BLaER1 (cell line): ENCODE data around the gene PBX3.

Experiments
- H3K27ac ChIP-seq: shearing (Covaris generic); formaldehyde crosslinking; 2 replicates; pipeline ENCODE4 v1.8.1; 2022
- H3K27me3 ChIP-seq: shearing (Covaris generic); formaldehyde crosslinking; 2 replicates; pipeline ENCODE4 v1.8.1; 2022
- H3K36me3 ChIP-seq: shearing (Covaris generic); formaldehyde crosslinking; 2 replicates; pipeline ENCODE4 v1.8.1; 2022
- H3K4me1 ChIP-seq: shearing (Covaris generic); formaldehyde crosslinking; 2 replicates; pipeline ENCODE4 v1.8.1; 2022
- H3K4me2 ChIP-seq: shearing (Covaris generic); formaldehyde crosslinking; 2 replicates; pipeline ENCODE4 v1.8.1; 2022
- H3K4me3 ChIP-seq: shearing (Covaris generic); formaldehyde crosslinking; 2 replicates; pipeline ENCODE4 v1.8.1; 2022
- H3K9ac ChIP-seq: shearing (Covaris generic); formaldehyde crosslinking; 2 replicates; pipeline ENCODE4 v1.8.1; 2022
- H3K9me3 ChIP-seq: shearing (Covaris generic); formaldehyde crosslinking; 2 replicates; pipeline ENCODE4 v1.8.1; 2022
- H4K20me1 ChIP-seq: shearing (Covaris generic); formaldehyde crosslinking; 2 replicates; pipeline ENCODE4 v1.8.1; 2022
- Cebpa-rat ChIP-seq: shearing (Covaris generic); IDR thresholded peaks from 2 replicates; pipeline ENCODE4 v1.8.1; 2022

The PBX3 gene

DNA sequence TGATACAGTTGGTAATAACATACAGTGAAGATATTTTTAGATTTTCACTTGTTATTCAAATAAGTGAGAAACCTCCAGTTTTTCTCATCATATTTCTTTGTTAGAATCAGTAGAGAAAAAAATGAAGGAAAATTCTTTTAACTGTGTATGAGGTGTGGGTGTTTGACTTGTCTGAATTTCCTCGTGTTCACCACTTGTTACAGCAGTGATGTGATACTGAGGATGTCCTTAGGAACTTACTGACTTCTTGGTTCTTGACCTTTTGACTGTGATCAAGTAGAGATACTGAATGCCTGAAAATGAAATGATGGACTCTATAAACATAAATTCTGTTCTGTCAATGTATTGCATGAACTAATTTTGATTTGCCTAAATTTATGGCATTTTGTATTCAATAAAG, 10.7 kb downstream of the PBX3 start:
- H3K36me3 ChIP-seq: no peaks in the 10 kb centered on the region; the same call in 1 of the 2 replicates
- no peak overlapping the region for H3K4me2 ChIP-seq
- H3K27ac ChIP-seq: no peak overlapping the region
- H3K4me1 ChIP-seq: peaks cover 21% of the 10 kb centered on the region
- no peaks in the 10 kb centered on the region for H3K9me3 ChIP-seq
- H3K4me3 ChIP-seq: no peak overlapping the region
- H3K9ac ChIP-seq: no peak overlapping the region
- 0 out of 2 replicates have a peak, but pooled peaks cover 3% of the 10 kb centered on the region for H3K27me3 ChIP-seq
- H4K20me1 ChIP-seq: peaks cover 9% of the 10 kb centered on the region; the same call in 1 of the 2 replicates
- TF ChIP-seq Cebpa-rat: no peak

DNA sequence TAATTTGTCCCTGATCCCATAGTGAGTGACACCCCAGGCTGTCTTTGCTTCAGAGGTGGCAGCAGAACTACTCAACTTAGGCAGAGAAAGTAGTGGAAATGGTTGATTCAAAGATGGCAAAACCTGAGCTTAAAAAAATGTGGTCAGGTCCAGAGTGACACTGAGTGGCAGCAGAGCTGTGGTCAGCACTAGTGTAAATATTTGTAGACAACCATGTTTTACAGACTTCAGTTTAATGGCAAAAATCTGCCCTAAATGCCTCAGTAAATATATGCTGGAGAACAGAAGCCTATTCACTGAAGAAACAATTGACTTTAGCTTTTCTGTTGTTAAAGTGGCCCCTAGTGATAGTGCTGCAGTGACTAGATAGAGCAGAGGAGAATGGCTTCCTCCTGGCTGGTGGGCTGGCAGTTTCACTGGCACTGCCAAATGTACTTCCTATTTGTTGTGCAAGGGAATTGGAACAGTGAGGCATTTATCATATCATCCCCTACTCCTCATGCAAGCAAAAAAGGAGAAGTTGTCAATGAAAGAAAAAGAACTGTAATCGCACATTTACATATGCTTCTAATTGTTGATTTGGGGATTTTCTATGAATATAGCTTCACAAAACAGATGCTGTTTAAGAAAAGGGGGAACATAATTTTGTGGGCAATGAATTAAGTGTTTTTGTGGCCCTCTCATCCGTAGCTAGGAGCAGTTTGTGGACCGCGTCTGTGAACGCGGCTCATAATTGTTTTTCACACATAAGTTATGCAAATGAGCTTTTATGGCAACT, 12.0 kb downstream of the PBX3 start:
- no peak overlapping the region for H3K9ac ChIP-seq
- H4K20me1 ChIP-seq: peaks cover 9% of the 10 kb centered on the region; the same call in 1 of the 2 replicates
- H3K4me2 ChIP-seq: peak overlapping the region; percentile 5; the same call in 1 of the 2 replicates
- H3K4me1 ChIP-seq: peaks cover 21% of the 10 kb centered on the region
- H3K27me3 ChIP-seq: 0 out of 2 replicates have a peak, but pooled peaks cover 3% of the 10 kb centered on the region
- no peak overlapping the region for H3K4me3 ChIP-seq
- TF ChIP-seq Cebpa-rat: no peak
- H3K36me3 ChIP-seq: no peaks in the 10 kb centered on the region; the same call in 1 of the 2 replicates
- no peak overlapping the region for H3K27ac ChIP-seq
- H3K9me3 ChIP-seq: no peaks in the 10 kb centered on the region

DNA sequence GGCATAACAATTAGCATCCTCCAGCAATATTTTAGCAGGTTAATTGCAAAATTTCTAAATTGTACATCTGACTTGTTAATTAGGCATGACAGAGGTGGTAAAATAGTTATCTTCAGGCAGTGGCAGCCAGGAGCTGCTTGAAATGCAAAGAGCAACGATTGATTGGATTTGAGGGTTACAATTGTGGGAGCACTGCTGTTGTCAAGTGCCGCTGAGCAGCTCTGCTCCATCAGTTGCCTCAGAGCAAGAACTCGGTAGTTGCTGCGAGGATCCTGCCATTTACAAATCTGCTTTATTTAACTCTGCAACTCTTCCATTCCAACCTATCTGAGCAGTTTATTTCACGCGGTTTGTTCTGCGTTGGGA, 12.6 kb downstream of the PBX3 start:
- Histone ChIP-seq H3K36me3 (no peaks in the 10 kb centered on the region; the same call in 1 of the 2 replicates), H3K9ac (no peak overlapping the region), H3K4me3 (no peak overlapping the region), H3K9me3 (no peaks in the 10 kb centered on the region), H3K27ac (no peak overlapping the region), H3K27me3 (0 out of 2 replicates have a peak, but pooled peaks cover 3% of the 10 kb centered on the region), H4K20me1 (peaks cover 9% of the 10 kb centered on the region; the same call in 1 of the 2 replicates), H3K4me2 (no peak overlapping the region; the same call in 1 of the 2 replicates), H3K4me1 (peaks cover 21% of the 10 kb centered on the region)
- no peak for TF ChIP-seq Cebpa-rat

DNA sequence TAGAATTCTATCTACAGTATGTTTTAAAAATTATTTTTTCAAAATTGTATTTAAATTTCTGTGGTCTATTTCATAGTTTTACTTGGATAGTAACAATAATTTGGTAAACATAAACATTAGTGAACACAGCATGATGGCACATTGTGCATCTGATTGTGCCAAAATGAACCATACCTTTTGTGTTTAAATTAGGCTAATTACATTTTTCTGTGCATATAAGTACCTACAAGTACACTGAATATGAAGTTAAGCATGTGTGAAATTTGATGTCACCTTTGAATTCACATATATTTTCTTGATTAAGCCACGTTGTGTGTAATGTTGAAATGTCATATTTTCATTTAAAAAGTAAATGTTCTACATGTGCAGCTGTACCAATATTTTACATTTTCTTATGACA, 13.4 kb downstream of the PBX3 start:
- 0 out of 2 replicates have a peak, but pooled peaks cover 3% of the 10 kb centered on the region for H3K27me3 ChIP-seq
- no peak overlapping the region for H3K4me2 ChIP-seq
- H3K9ac ChIP-seq: no peak overlapping the region
- no peaks in the 10 kb centered on the region for H3K9me3 ChIP-seq
- peaks cover 9% of the 10 kb centered on the region; the same call in 1 of the 2 replicates for H4K20me1 ChIP-seq
- no peaks in the 10 kb centered on the region; the same call in 1 of the 2 replicates for H3K36me3 ChIP-seq
- no peak overlapping the region for H3K27ac ChIP-seq
- no peak overlapping the region for H3K4me3 ChIP-seq
- H3K4me1 ChIP-seq: peaks cover 21% of the 10 kb centered on the region
- no peak for TF ChIP-seq Cebpa-rat

DNA sequence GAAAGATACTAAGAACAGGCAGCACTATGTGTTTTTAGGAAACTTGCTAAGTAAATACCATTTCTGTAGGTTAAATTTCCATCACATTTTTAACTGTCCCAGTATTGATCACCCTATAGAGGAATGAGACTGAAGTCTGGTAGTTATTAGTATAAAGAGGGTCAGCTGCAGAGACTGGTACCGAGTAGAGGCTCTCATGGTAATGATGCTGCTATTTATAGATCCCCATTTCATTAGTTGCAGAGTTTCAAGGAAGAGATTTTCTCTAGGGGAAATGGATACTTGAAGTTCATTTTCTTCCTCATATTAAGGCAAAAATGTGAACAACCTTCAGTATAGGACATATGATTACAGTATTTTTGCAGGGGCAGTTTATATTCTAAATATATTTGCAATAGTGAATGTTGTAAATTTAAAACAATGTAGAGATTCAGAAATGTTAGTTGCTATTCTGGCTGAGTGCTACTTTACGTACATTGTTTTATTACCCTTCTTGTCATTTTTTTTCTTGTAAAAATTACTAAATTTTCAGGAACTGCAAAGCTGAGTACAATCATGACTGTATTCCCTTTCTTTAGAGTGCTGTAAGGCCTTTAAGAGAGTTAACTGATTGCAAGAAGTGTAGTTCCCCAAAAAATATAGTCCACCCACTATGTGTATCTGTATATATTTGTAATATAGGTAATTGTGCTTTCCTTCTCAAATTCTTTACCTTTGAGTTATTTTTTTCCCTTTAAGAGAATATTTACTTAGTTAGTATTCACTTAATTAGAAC, 14.7 kb downstream of the PBX3 start:
- H3K27me3 ChIP-seq: no peaks in the 10 kb centered on the region
- H3K27ac ChIP-seq: no peak overlapping the region
- no peak overlapping the region for H3K4me2 ChIP-seq
- no peaks in the 10 kb centered on the region for H3K9me3 ChIP-seq
- no peak overlapping the region for H3K4me3 ChIP-seq
- no peak for TF ChIP-seq Cebpa-rat
- H3K36me3 ChIP-seq: no peaks in the 10 kb centered on the region
- H3K4me1 ChIP-seq: peaks cover 22% of the 10 kb centered on the region
- no peak overlapping the region for H3K9ac ChIP-seq
- peaks cover 9% of the 10 kb centered on the region; the same call in 1 of the 2 replicates for H4K20me1 ChIP-seq

DNA sequence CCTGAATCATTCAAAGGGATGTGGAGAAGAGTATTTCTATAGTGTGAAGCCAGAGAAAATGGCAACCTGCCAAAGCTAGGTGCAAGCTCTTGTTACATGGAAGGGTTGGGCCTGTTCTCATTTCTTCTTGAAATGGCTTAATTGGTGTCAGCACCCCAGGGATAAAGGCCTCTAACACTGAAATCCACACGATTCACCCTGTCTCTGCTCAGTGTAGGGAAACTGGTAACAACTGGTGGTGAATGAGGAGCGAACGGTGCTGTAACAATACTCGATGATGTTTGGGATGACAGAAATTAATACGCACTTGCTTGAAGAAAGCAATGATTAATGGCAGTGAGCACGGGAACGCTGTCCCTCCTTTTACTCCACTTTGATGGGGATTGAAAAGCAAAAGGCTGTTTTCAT, 16.2 kb downstream of the PBX3 start:
- Histone ChIP-seq H3K4me3 (no peak overlapping the region), H3K27ac (no peak overlapping the region), H3K9ac (no peak overlapping the region), H3K27me3 (no peaks in the 10 kb centered on the region), H3K36me3 (no peaks in the 10 kb centered on the region), H3K9me3 (no peaks in the 10 kb centered on the region), H3K4me2 (no peak overlapping the region), H4K20me1 (peaks cover 9% of the 10 kb centered on the region; the same call in 1 of the 2 replicates), H3K4me1 (peaks cover 32% of the 10 kb centered on the region)
- TF ChIP-seq Cebpa-rat: no peak

DNA sequence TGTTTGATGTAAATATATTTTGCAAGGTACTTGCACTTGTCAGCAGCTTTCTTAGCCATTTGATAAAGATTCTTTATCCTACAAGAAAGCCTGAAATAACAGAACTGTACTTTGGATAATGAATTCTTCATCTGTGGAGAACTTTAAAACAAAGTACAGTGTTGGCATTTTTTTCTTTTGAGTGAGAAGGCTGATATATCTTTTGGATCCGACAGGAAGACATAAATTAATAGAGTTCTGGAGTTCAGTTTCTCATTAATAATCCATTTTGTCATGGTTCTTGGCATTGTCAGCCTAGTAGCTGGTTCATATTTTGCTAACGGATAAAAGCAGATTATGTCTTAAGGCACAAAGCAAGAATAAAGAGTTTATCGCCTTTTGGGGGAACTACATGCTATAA, 17.0 kb downstream of the PBX3 start:
- no peak for TF ChIP-seq Cebpa-rat
- no peak overlapping the region for H3K4me2 ChIP-seq
- H3K9ac ChIP-seq: no peak overlapping the region
- H4K20me1 ChIP-seq: peaks cover 7% of the 10 kb centered on the region; the same call in 1 of the 2 replicates
- H3K4me1 ChIP-seq: peaks cover 25% of the 10 kb centered on the region
- H3K27me3 ChIP-seq: no peaks in the 10 kb centered on the region
- H3K36me3 ChIP-seq: no peaks in the 10 kb centered on the region
- H3K27ac ChIP-seq: no peak overlapping the region
- H3K9me3 ChIP-seq: no peaks in the 10 kb centered on the region
- no peak overlapping the region for H3K4me3 ChIP-seq

DNA sequence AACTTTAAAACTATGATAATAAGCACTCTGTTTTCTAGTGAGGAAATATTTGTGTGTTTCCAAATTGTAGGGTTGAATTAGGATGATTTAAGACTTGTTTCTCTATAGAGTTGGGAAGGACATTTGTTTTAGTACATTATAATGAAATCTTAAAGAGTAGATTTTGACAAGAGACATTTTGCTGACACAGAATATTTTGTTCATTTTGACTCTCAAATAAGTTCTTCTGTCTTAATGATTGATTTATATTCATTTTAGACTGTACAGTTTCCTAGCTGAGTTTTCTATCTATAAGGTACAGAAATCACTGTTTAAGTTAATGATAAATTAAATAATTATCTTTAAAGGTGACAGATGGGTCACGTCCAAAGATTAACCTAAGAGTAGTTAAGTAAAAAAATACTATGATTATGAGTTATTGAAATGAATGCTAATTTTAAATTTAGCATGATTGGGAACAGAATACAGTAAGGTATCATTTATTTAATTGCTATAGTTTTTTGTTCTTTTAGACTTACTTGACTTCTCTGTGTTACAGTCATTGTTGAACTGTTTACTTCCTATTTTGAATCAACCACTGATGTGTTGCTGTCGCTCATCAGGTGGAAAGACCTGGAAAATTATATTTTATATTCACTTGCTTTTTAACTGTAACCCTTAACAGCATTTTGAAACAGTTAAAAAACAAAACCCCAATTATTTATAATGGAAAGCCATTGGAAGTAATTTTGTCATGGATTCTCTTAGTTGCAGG, 19.5 kb downstream of the PBX3 start:
- Histone ChIP-seq H4K20me1 (no peaks in the 10 kb centered on the region), H3K4me2 (peak overlapping the region; percentile 26; the same call in 1 of the 2 replicates)

DNA sequence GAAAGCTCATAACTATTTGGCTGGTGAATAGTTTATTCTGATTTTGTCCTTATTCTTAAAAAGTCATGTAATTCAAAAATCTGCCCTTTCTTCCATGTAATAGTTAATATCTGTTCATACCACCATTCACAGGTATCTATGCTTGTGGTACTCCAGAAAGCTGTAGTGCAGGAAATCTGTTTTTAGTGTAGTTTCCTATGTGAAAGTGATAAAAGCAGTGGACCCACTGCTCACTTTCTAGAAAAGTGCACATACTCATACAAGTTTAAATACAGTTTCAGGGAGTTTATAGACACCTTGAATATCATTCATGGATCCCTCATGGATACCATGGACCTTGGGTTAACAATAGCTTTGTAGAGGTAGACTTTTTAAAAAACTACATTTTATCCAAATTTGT, 20.2 kb downstream of the PBX3 start:
- Histone ChIP-seq H3K27me3 (no peaks in the 10 kb centered on the region), H3K36me3 (no peaks in the 10 kb centered on the region), H3K4me2 (peak overlapping the region; percentile 26; the same call in 1 of the 2 replicates), H3K4me1 (peaks cover 10% of the 10 kb centered on the region), H3K4me3 (no peak overlapping the region), H3K27ac (no peak overlapping the region), H3K9ac (no peak overlapping the region), H4K20me1 (no peaks in the 10 kb centered on the region), H3K9me3 (no peaks in the 10 kb centered on the region)
- no peak for TF ChIP-seq Cebpa-rat

More for the DNA sequence above, 19.5 kb downstream of the PBX3 start:
- H3K4me1 ChIP-seq: peaks cover 13% of the 10 kb centered on the region
- H3K27ac ChIP-seq: no peak overlapping the region
- no peak overlapping the region for H3K4me3 ChIP-seq
- no peaks in the 10 kb centered on the region for H3K9me3 ChIP-seq
- no peak for TF ChIP-seq Cebpa-rat
- no peaks in the 10 kb centered on the region for H3K36me3 ChIP-seq
- H3K27me3 ChIP-seq: no peaks in the 10 kb centered on the region
- no peak overlapping the region for H3K9ac ChIP-seq
